Adipocyte (in vitro differentiated cells): Measurements from ENCODE around the gene NUP205.

ENCODE experiments used
- DNase-seq: peaks from one replicate; pipeline ENCODE4 v3.0.0-alpha.2; 2015; ENCODE audit warnings: low read depth
- H3K27me3 ChIP-seq: replicated peaks from 2 replicates; pipeline ENCODE4 v1.7.0; 2013; ENCODE audit warnings: mild to moderate bottlenecking, low read length, moderate library complexity; ENCODE audit not compliant: control insufficient read depth, insufficient read depth
- H3K36me3 ChIP-seq: 2 replicates; pipeline ENCODE4 v1.7.0; 2013; ENCODE audit warnings: low read length, mild to moderate bottlenecking, moderate library complexity; ENCODE audit not compliant: control insufficient read depth, insufficient read depth, severe bottlenecking
- H3K4me1 ChIP-seq: 2 replicates; pipeline ENCODE4 v1.7.0; 2013; ENCODE audit warnings: mild to moderate bottlenecking, low read length, moderate library complexity; ENCODE audit not compliant: control insufficient read depth, insufficient read depth
- H3K4me3 ChIP-seq: 2 replicates; pipeline ENCODE4 v1.7.0; 2013; ENCODE audit warnings: mild to moderate bottlenecking, low read length, moderate library complexity
- H3K9ac ChIP-seq: 2 replicates; pipeline ENCODE4 v1.7.0; 2013; ENCODE audit warnings: mild to moderate bottlenecking, low read length, moderate library complexity
- H3K9me3 ChIP-seq: 2 replicates; pipeline ENCODE4 v1.7.0; 2013; ENCODE audit warnings: mild to moderate bottlenecking, low read length, moderate library complexity; ENCODE audit not compliant: control insufficient read depth

Gene NUP205

GRCh38 chr7:135584362-135585353 is 26.9 kb downstream of the NUP205 start:
- Histone ChIP-seq H3K36me3 (peaks cover 74% of the 10 kb centered on the region), H3K9me3 (peaks cover 4% of the 10 kb centered on the region), H3K4me1 (peaks cover 4% of the 10 kb centered on the region), H3K27me3 (no peaks in the 10 kb centered on the region), H3K9ac (no peak overlapping the region), H3K4me3 (no peak overlapping the region)
- no peak for DNase-seq

- Histone ChIP-seq H3K36me3 (peaks cover 30% of the 10 kb centered on the region), H3K4me3 (peak overlapping the region; percentile 55), H3K27me3 (no peaks in the 10 kb centered on the region), H3K9ac (no peak overlapping the region), H3K9me3 (no peaks in the 10 kb centered on the region), H3K4me1 (peaks cover 23% of the 10 kb centered on the region)
- peak; percentile 29 for DNase-seq
Observed at GRCh38 chr7:135597181-135597925, 39.6 kb downstream of the NUP205 start.

GRCh38 chr7:135597926-135598305 is 40.2 kb downstream of the NUP205 start:
- Histone ChIP-seq H3K9me3 (no peaks in the 10 kb centered on the region), H3K4me3 (peak overlapping the region; percentile 55), H3K4me1 (peaks cover 28% of the 10 kb centered on the region), H3K27me3 (no peaks in the 10 kb centered on the region), H3K9ac (no peak overlapping the region), H3K36me3 (peaks cover 26% of the 10 kb centered on the region)
- DNase-seq = no peak

GRCh38 chr7:135599471-135599870 is 41.8 kb downstream of the NUP205 start:
- Histone ChIP-seq H3K27me3 (no peaks in the 10 kb centered on the region), H3K9me3 (no peaks in the 10 kb centered on the region), H3K4me1 (peaks cover 28% of the 10 kb centered on the region), H3K4me3 (no peak overlapping the region), H3K36me3 (peaks cover 17% of the 10 kb centered on the region), H3K9ac (no peak overlapping the region)
- DNase-seq = no peak

- peaks cover 15% of the 10 kb centered on the region for H3K36me3 ChIP-seq
- no peak overlapping the region for H3K4me3 ChIP-seq
- H3K4me1 ChIP-seq = peaks cover 28% of the 10 kb centered on the region
- H3K9ac ChIP-seq = no peak overlapping the region
- DNase-seq = peak; percentile 43
- no peaks in the 10 kb centered on the region for H3K27me3 ChIP-seq
- no peaks in the 10 kb centered on the region for H3K9me3 ChIP-seq
Observed at GRCh38 chr7:135600226-135600625, 42.5 kb downstream of the NUP205 start.

GRCh38 chr7:135601182-135601581 is 43.5 kb downstream of the NUP205 start:
- Histone ChIP-seq H3K27me3 (no peaks in the 10 kb centered on the region), H3K9ac (no peak overlapping the region), H3K9me3 (no peaks in the 10 kb centered on the region), H3K4me3 (no peak overlapping the region), H3K4me1 (peaks cover 28% of the 10 kb centered on the region), H3K36me3 (peaks cover 15% of the 10 kb centered on the region)
- peak; percentile 25 for DNase-seq

GRCh38 chr7:135602304-135602703 is 44.6 kb downstream of the NUP205 start:
- peaks cover 25% of the 10 kb centered on the region for H3K4me1 ChIP-seq
- H3K27me3 ChIP-seq = no peaks in the 10 kb centered on the region
- H3K4me3 ChIP-seq = no peak overlapping the region
- peaks cover 26% of the 10 kb centered on the region for H3K36me3 ChIP-seq
- peak overlapping the region; percentile 38 for H3K9ac ChIP-seq
- DNase-seq = peak; percentile 63
- no peaks in the 10 kb centered on the region for H3K9me3 ChIP-seq

GRCh38 chr7:135616136-135616535 is 58.4 kb downstream of the NUP205 start:
- H3K9ac ChIP-seq = no peak overlapping the region
- H3K36me3 ChIP-seq = peaks cover 40% of the 10 kb centered on the region
- no peak overlapping the region for H3K4me3 ChIP-seq
- H3K4me1 ChIP-seq = peaks cover 10% of the 10 kb centered on the region
- DNase-seq = no peak
- no peaks in the 10 kb centered on the region for H3K27me3 ChIP-seq
- no peaks in the 10 kb centered on the region for H3K9me3 ChIP-seq

GRCh38 chr7:135617781-135618180 is 60.1 kb downstream of the NUP205 start:
- no peaks in the 10 kb centered on the region for H3K27me3 ChIP-seq
- no peak overlapping the region for H3K9ac ChIP-seq
- H3K36me3 ChIP-seq = peaks cover 42% of the 10 kb centered on the region
- no peaks in the 10 kb centered on the region for H3K9me3 ChIP-seq
- peaks cover 10% of the 10 kb centered on the region for H3K4me1 ChIP-seq
- no peak overlapping the region for H3K4me3 ChIP-seq
- no peak for DNase-seq

- Histone ChIP-seq H3K27me3 (no peaks in the 10 kb centered on the region), H3K9me3 (no peaks in the 10 kb centered on the region), H3K36me3 (peaks cover 44% of the 10 kb centered on the region), H3K4me1 (peaks cover 10% of the 10 kb centered on the region), H3K4me3 (no peak overlapping the region), H3K9ac (no peak overlapping the region)
- no peak for DNase-seq
Observed at GRCh38 chr7:135618510-135618909, 60.8 kb downstream of the NUP205 start.

- peak overlapping the region; percentile 67 for H3K9ac ChIP-seq
- DNase-seq = peak; percentile 40
- no peaks in the 10 kb centered on the region for H3K9me3 ChIP-seq
- H3K4me1 ChIP-seq = peaks cover 10% of the 10 kb centered on the region
- no peaks in the 10 kb centered on the region for H3K27me3 ChIP-seq
- peaks cover 52% of the 10 kb centered on the region for H3K36me3 ChIP-seq
- peak overlapping the region; percentile 66 for H3K4me3 ChIP-seq
Observed at GRCh38 chr7:135620447-135620846, 62.7 kb downstream of the NUP205 start.
